Hepatocyte (in vitro differentiated cells): ENCODE data around the gene SRD5A1. TPM values are rescaled to one million over a fixed set of nuclear protein-coding genes. Genes with fewer than 3 reads are reported as not detected.
"Not testable (repeated sequence)": the region's sequence is repeated elsewhere in the genome, so short reads cannot be mapped to it uniquely, and the experiment has no call there.

Experiments
- DNase-seq: peaks from one replicate; pipeline ENCODE4 v3.0.0-alpha.2; 2016; ENCODE audit warnings: low spot score
- H2AFZ ChIP-seq: fragments of 200-600 bp; sonication (generic); 2 replicates; pipeline ENCODE4 v1.6.0; 2016; ENCODE audit warnings: antibody characterized with exemption, mild to moderate bottlenecking
- H3K27ac ChIP-seq: fragments of 200-600 bp; sonication (generic); 2 replicates; pipeline ENCODE4 v1.5.1; 2016; ENCODE audit warnings: mild to moderate bottlenecking
- H3K27me3 ChIP-seq: fragments of 200-600 bp; sonication (generic); 2 replicates; pipeline ENCODE4 v1.6.1; 2016
- H3K36me3 ChIP-seq: fragments of 200-600 bp; sonication (generic); replicated peaks from 2 replicates; pipeline ENCODE4 v1.5.1; 2016; ENCODE audit warnings: low read depth; ENCODE audit not compliant: insufficient read depth
- H3K4me1 ChIP-seq: fragments of 200-600 bp; sonication (generic); 2 replicates; pipeline ENCODE4 v1.5.1; 2016; ENCODE audit warnings: mild to moderate bottlenecking, moderate library complexity; ENCODE audit not compliant: insufficient read depth
- H3K4me2 ChIP-seq: fragments of 200-600 bp; sonication (generic); 2 replicates; pipeline ENCODE4 v1.6.0; 2016
- H3K4me3 ChIP-seq: fragments of 200-600 bp; sonication (generic); 2 replicates; pipeline ENCODE4 v1.5.1; 2016; ENCODE audit warnings: mild to moderate bottlenecking
- H3K79me2 ChIP-seq: fragments of 200-600 bp; sonication (generic); 2 replicates; pipeline ENCODE4 v1.6.0; 2017; ENCODE audit warnings: mild to moderate bottlenecking
- H3K9me2 ChIP-seq: fragments of 200-600 bp; sonication (generic); replicated peaks from 2 replicates; pipeline ENCODE4 v1.6.0; 2017; ENCODE audit warnings: mild to moderate bottlenecking; ENCODE audit not compliant: insufficient read depth
- H3K9me3 ChIP-seq: fragments of 200-600 bp; sonication (generic); 2 replicates; pipeline ENCODE4 v1.5.1; 2016; ENCODE audit warnings: low read depth, mild to moderate bottlenecking
- H4K20me1 ChIP-seq: fragments of 200-600 bp; sonication (generic); 2 replicates; pipeline ENCODE4 v1.6.0; 2016; ENCODE audit warnings: mild to moderate bottlenecking; ENCODE audit not compliant: insufficient read depth, poor library complexity, severe bottlenecking
- EZH2 ChIP-seq: fragments of 200-600 bp; sonication (generic); IDR thresholded peaks from 2 replicates; pipeline ENCODE4 v1.6.1; 2016; ENCODE audit warnings: antibody characterized with exemption, mild to moderate bottlenecking, borderline replicate concordance
- EZH2phosphoT487 ChIP-seq: fragments of 200-600 bp; sonication (generic); IDR thresholded peaks from one replicate; pipeline ENCODE4 v1.6.1; 2018; ENCODE audit warnings: antibody characterized with exemption, mild to moderate bottlenecking, low read depth, moderate library complexity; ENCODE audit not compliant: unreplicated experiment, severe bottlenecking
- WGBS: methylation state at CpG from one replicate; pipeline ENCODE4 v1.1.6; 2016; ENCODE audit warnings: low lambda C conversion rate; ENCODE audit errors: missing lambda C conversion rate; 5-methylcytosine and 5-hydroxymethylcytosine counted together
- polyA plus RNA-seq: library from polyadenylated mRNA; unstranded; fragments of >200 nt; fragmentation: Nextera tagmentation; extraction: Ambion mirVana; gene quantifications from 2 replicates; pipeline ENCODE4 v1.2.1, GENCODE V29; 2016
- total RNA-seq: library from RNA; depleted of rRNA; stranded (reverse); fragments of >200 nt; gene quantifications from 2 replicates; pipeline ENCODE4 v1.2.3, GENCODE V29; 2014
- TF ChIP-seq, protein P1 (sequence below): fragments of 200-600 bp; sonication (generic); IDR thresholded peaks from 2 replicates; pipeline ENCODE4 v1.5.1; 2016; ENCODE audit warnings: antibody characterized with exemption, mild to moderate bottlenecking; ENCODE audit not compliant: poor library complexity

The SRD5A1 gene
- total and polyA plus RNA-seq, 2 experiments from 2014 or later: 8.6 to 12.1 TPM

DNA sequence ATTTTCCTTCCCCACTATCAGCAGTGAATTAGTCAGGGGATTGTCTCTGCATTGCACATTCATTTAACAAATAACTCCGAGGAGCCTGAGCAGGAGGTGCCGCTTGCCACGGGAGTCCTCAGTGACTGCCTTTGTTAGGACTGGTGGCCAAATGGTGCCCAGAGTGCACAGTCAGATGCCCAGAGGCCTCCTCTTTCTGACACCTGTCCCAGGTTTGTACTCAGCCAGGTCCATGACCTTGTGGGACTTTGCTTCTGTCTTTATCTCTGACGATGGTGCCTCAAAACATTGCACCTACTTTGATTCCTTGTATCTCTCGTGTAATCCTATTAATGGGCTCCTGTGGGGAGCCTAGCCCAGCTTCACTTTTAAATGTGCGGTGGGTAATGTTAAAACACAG, 4.3 kb downstream of the SRD5A1 start:
- Histone ChIP-seq H3K27ac (no peak overlapping the region), H3K36me3 (no peaks in the 10 kb centered on the region), H3K9me3 (no peaks in the 10 kb centered on the region), H3K27me3 (no peaks in the 10 kb centered on the region), H3K9me2 (no peaks in the 10 kb centered on the region), H3K4me3 (no peak overlapping the region), H3K79me2 (peaks cover 15% of the 10 kb centered on the region), H3K4me2 (no peak overlapping the region), H3K4me1 (no peaks in the 10 kb centered on the region), H4K20me1 (no peaks in the 10 kb centered on the region), H2AFZ (no peak overlapping the region)
- no peak for TF ChIP-seq EZH2
- no peak for DNase-seq
- 74% methylated on average over 6 of the region's 6 CpGs for WGBS

DNA sequence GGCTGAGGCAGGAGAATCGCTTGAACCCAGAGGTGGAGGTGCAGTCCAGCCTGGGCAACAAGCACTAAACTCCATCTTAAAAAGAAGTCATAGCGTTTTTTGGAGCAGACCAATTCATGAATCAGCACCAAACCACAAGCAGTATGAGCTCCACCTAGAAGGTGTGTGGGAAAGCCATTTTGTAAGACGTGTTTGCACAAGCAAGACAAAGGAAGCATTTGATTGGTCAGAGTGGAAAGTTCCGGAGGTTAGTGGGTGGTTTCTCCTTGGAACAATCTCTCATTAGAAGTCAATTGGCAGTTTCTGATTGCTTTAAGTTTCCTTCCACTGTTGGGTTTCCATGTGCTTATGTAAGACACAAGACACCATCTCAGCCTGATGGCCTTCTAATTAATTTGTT, 5.0 kb downstream of the SRD5A1 start:
- Histone ChIP-seq H3K79me2 (peaks cover 13% of the 10 kb centered on the region), H3K9me3 (no peaks in the 10 kb centered on the region), H2AFZ (no peak overlapping the region), H3K27ac (no peak overlapping the region), H3K4me2 (no peak overlapping the region), H4K20me1 (no peaks in the 10 kb centered on the region), H3K9me2 (no peaks in the 10 kb centered on the region), H3K4me3 (no peak overlapping the region), H3K27me3 (no peaks in the 10 kb centered on the region), H3K4me1 (no peaks in the 10 kb centered on the region), H3K36me3 (no peaks in the 10 kb centered on the region)
- no peak for DNase-seq
- 77% methylated on average over 4 of the region's 4 CpGs for WGBS
- TF ChIP-seq EZH2: no peak
- TF ChIP-seq, protein P1, sequence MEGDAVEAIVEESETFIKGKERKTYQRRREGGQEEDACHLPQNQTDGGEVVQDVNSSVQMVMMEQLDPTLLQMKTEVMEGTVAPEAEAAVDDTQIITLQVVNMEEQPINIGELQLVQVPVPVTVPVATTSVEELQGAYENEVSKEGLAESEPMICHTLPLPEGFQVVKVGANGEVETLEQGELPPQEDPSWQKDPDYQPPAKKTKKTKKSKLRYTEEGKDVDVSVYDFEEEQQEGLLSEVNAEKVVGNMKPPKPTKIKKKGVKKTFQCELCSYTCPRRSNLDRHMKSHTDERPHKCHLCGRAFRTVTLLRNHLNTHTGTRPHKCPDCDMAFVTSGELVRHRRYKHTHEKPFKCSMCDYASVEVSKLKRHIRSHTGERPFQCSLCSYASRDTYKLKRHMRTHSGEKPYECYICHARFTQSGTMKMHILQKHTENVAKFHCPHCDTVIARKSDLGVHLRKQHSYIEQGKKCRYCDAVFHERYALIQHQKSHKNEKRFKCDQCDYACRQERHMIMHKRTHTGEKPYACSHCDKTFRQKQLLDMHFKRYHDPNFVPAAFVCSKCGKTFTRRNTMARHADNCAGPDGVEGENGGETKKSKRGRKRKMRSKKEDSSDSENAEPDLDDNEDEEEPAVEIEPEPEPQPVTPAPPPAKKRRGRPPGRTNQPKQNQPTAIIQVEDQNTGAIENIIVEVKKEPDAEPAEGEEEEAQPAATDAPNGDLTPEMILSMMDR: no peak
- TF ChIP-seq EZH2phosphoT487: no peak

DNA sequence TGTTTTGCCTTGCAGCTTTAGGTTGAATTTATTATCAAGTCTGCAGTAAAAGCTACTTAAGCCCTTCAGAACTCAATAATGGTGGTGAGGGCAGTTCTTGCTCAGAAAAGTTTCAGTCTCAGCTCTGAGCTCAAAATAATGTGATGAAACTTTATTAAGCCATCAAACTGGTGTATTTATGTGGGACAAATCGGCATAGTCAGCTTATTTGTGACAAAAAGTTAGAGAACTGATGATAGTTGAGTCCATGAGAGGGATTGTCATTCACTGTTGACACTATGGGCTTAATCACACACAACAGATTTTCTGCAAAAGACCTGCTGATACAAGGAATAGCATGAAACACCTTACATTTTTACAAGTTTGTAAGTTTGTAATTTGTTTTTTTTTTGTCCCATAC, 9.4 kb downstream of the SRD5A1 start:
- no peak overlapping the region for H3K4me2 ChIP-seq
- no peak for DNase-seq
- TF ChIP-seq EZH2phosphoT487 (no peak), EZH2 (no peak)
- TF ChIP-seq, protein P1: no peak
- no peaks in the 10 kb centered on the region for H3K36me3 ChIP-seq
- H3K4me1 ChIP-seq: no peaks in the 10 kb centered on the region
- no peak overlapping the region for H3K4me3 ChIP-seq
- H3K27ac ChIP-seq: no peak overlapping the region
- H2AFZ ChIP-seq: no peak overlapping the region
- no peaks in the 10 kb centered on the region for H3K9me2 ChIP-seq
- H3K27me3 ChIP-seq: no peaks in the 10 kb centered on the region
- H3K79me2 ChIP-seq: no peaks in the 10 kb centered on the region
- no peaks in the 10 kb centered on the region for H4K20me1 ChIP-seq
- H3K9me3 ChIP-seq: no peaks in the 10 kb centered on the region
- WGBS: 88% methylated on average over 1 of the region's 1 CpG

DNA sequence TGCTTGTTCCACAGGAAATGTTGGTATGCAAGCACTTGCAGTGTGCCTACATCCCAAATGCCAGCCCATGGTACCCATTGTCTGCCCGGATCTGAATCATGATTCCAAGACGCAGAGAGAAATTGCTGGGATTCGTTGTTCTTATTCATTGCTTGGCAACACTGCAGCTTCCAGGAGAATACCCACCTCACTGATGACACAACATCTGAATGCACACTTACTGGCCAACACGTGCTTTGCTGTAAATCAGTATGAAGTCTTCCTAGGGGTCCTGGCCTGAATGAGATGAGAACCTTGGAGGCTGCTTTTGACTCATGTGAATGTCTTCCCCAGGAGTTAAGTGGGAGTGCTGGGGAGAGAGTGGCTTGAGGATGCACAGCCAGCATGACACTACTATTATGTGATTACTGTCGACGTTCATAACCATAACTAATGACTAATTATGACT, 11.6 kb downstream of the SRD5A1 start:
- no peaks in the 10 kb centered on the region for H3K36me3 ChIP-seq
- no peaks in the 10 kb centered on the region for H3K27me3 ChIP-seq
- H4K20me1 ChIP-seq: no peaks in the 10 kb centered on the region
- DNase-seq: no peak
- H2AFZ ChIP-seq: no peak overlapping the region
- H3K9me2 ChIP-seq: no peaks in the 10 kb centered on the region
- no peak overlapping the region for H3K4me2 ChIP-seq
- TF ChIP-seq EZH2: no peak
- H3K79me2 ChIP-seq: no peaks in the 10 kb centered on the region
- 94% methylated on average over 6 of the region's 6 CpGs for WGBS
- H3K9me3 ChIP-seq: no peaks in the 10 kb centered on the region
- H3K27ac ChIP-seq: no peak overlapping the region
- no peaks in the 10 kb centered on the region for H3K4me1 ChIP-seq
- H3K4me3 ChIP-seq: no peak overlapping the region

DNA sequence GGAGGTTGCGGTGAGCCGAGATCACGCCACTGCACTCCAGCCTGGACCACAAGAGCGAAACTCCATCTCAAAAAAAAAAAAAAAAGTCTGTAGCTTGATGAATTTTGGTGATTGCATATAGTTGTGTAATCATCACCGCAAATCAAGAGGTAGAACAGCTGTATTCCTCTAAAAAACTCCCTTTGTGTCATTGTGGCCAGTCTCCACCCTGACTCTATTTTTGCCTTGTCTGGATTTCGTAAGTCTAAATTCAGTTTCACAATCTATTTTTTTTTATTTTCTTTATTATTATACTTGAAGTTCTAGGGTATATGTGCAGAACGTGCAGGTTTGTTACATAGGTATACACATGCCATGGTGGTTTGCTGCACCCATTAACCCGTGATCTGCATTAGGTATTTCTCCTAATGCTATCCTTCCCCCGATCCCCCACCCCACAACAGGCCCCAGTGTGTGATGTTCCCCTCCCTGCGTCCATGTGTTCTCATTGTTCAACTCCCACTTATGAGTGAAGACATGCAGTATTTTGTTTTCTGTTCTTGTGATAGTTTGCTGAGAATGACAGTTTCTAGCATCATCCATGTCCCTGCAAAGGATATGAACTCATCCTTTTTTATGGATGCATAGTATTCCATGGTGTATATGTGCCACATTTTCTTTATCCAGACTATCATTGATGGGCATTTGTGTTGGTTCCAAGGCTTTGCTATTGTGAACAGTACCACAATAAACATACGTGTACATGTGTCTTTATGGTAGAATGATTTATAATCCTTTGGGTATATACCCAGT, 12.5 kb downstream of the SRD5A1 start:
- not testable (repeated sequence) for H4K20me1 ChIP-seq, H3K4me3 ChIP-seq, H2AFZ ChIP-seq, H3K4me2 ChIP-seq, H3K4me1 ChIP-seq, H3K79me2 ChIP-seq, H3K36me3 ChIP-seq, DNase-seq, H3K27me3 ChIP-seq, H3K9me2 ChIP-seq, H3K9me3 ChIP-seq, H3K27ac ChIP-seq
- WGBS: 94% methylated on average over 11 of the region's 11 CpGs
